Inferior parietal cortex (tissue), 1 donor: Measurements from ENCODE around the gene GAPT.
A peak's percentile ranks its signal among the peaks of the same experiment; 100 is the strongest.

Experiments used
- DNase-seq: peaks from one replicate; pipeline ENCODE4 v3.0.0-alpha.2; 2016; ENCODE audit errors: extremely low spot score

GAPT gene

GRCh38 chr5:58460732-58461286, 30.4 kb upstream of the GAPT start:
- DNase-seq, result peak; percentile 98

DNA sequence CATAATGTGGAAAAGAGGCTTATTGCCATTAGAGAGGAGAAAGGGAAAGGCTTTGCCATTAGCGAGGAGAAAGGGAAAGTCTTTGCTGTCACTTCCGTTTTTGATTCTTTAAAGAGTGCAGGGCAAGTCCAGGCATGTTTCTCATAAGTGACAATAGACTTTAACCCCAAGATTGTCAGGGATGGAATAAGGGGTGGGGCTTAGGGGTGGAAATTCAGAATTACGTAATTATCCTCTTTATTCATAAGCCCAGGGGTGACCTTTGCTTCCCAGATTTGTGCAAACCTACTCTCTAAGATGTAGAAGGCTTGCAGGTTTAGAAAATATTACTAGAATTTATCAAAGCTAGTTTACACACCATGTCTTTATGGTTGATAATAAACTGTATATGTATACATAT, 29.1 kb upstream of the GAPT start:
- DNase-seq, result peak; percentile 26

DNA sequence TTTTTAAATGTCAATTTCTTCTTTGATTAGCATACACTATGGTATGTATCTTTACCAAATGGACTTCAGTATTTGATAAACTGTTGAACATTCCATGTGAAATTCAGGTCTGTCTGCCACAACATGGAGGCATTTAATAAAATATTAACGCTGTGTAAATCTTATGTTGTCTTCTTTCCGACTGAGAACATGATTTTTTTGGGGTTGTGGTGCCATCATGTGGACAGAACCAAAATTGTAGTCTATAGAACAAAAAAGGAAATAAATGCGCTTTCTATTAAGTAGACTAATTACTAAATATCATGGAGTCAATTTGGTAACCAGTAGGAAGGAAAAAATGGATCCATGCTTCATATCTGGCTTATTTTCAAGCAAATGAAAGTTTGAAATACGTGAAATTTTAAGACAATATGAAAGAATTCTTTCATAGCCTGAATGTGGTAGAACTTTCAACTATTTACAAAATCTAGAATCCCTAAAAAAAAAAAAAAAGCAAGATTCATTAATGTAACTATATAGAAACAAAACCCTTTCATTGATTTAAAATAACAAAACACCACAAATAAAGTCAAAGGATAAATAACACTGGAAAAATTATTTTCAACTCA, 28.5 kb upstream of the GAPT start:
- peak; percentile 82 for DNase-seq

DNA sequence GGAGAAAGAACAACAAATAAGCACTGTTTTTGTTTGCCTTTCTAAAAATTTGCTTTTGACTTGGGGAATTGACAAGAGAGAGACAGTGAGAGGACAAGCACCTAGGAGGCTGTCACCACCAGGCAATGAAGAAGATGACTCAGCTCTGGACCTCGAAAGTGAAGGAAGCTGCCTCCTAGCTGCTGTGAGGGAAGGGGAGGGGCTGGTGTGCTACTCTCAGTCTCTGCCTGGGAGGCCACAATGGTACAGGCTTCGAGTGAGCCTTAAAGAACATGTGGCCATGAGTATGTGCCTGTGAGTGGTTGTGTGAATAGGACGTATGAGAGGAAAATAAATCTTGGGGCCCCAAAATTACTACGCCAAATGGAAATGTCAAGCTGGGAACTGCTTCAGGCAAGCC, 24.3 kb upstream of the GAPT start:
- no peak for DNase-seq

- no peak for DNase-seq
Observed at GRCh38 chr5:58469896-58470295, 21.3 kb upstream of the GAPT start.

DNA sequence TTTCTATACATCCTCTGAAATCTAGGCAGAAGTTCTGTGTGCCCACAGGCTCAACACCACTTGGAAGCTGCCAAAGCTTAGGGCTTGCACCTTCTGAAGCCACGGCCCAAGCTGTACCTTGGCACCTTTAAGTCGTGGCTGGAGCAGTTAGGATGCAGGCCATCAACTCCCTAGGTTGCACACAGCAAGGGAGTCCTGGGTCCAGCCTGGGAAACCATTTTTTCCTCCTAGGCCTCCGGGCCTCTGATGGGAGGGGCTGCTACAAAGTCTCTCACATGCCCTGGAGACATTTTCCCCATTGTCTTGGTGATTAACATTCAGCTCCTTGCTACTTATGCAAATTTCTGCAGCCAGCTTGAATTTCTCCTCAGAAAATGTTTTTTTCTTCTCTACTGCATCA, 15.8 kb upstream of the GAPT start:
- DNase-seq, result no peak

- DNase-seq, result no peak
Observed at GRCh38 chr5:58477760-58478376, 13.4 kb upstream of the GAPT start.

GRCh38 chr5:58481066-58481676, 10.1 kb upstream of the GAPT start:
- no peak for DNase-seq

DNA sequence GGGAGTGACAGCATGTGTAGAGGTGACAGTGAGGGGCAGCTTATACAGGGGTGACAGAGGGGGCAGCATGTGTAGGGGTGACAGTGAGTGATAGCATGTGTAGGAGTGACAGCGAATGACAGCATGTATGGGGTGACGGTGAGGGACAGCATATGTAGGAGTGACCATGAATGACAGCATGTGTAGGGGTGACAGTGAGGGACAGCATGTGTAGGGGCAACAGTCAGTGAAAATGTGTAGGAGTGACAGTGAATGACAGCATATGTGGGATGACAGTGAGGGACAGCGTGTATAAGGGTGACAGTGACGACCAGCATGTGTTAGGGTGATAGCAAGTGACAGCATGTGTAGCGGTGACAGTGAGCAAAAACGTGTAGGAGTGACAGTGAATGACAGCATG, 9.4 kb upstream of the GAPT start:
- no peak for DNase-seq

DNA sequence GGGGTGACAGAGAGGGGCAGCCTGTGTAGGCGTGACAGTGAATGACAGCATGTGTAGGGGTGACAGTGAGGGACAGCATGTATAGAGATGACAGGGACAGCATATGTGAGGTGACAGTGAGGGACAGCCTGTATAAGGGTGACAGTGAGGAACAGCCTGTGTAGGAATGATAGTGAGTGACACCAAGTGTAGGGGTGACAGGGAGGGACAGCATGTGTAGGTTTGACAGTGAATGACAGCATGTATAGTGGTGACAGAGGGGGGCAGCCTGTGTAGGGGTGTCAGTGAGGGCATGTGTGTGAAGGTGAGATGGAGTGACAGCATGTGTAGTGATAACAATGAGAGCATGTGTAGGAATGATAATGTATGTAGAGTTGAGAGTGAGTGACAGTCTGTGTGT, 8.7 kb upstream of the GAPT start:
- DNase-seq, result no peak

GRCh38 chr5:58484505-58484904, 6.7 kb upstream of the GAPT start:
- no peak for DNase-seq

DNA sequence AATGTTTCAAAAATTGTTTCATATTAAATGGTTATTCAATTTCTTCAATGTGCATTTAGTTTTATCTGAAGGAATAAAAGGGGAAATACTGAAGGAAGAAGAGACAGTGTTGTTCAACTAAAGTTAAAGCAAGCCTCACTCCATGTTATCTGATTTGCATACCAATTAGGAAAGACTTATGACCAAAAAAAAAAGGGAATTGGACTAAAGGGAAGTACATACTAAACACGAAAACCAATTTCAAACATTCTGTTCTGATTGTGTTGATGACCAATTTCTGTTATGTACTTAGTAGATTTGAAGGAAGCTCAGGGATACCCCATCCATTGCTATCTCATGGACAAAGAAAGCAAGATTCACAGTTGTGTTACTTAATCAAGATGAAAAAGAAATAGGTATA, 4.9 kb upstream of the GAPT start:
- DNase-seq, result no peak

- no peak for DNase-seq
Observed at GRCh38 chr5:58490402-58491050, 709 bp upstream of the GAPT start.

DNA sequence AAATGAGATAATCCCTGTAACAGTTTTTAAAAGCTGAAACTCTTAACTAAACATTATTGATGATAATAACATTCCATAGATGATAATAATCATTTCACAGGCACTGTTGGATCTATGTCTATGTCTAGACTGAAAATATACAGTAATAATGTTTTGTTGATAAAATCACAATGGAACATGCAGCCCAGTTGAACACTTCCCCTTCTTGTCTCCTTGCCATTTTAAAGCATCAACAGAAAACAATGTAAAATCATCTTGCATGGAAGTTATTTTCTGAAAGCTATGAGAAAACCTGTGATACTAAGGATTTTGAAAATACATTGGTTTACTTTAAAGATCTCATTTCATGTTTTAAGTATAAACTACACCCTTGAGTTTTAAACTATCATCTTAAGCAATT, 1.9 kb downstream of the GAPT start:
- DNase-seq, result no peak

- no peak for DNase-seq
Observed at GRCh38 chr5:58496488-58496887, 5.3 kb downstream of the GAPT start.

DNA sequence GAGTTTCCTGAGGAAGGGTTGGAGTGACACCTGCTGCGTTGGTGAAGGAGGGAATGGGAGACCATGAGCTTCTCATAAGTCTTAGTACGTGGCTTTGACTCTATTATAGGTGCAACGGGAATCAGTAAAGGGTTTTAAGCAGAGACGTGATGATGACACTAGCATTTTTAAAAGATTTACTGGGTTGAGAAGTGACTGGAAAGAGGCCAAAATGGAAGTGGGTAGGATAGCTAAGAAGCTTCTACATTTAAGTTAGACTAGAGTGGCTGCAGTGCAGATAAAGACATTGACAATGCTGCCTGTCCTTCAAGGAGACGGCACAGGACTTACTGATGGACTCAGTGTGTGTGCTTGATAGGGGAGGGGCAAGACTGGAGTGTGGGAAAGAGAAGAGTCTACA, 6.2 kb downstream of the GAPT start:
- no peak for DNase-seq

DNA sequence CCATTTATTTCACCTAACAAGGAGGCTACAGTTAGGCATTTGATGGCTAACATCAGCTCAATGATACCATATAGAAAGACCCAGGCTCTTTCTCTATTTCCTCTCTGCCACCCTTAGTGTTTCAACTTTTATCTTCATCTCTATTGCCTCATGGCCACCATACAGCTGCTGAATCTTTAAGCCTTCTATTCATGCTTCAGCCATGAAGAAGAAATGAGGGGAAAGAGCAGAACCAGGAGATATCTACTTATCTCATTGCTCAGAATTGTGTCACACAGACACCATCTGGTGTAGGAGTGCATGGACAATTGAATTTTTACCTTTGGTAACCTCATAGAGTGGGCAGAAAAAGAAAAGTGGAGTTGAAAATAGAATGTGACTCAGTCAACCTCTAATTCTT, 6.7 kb downstream of the GAPT start:
- DNase-seq, result no peak

DNA sequence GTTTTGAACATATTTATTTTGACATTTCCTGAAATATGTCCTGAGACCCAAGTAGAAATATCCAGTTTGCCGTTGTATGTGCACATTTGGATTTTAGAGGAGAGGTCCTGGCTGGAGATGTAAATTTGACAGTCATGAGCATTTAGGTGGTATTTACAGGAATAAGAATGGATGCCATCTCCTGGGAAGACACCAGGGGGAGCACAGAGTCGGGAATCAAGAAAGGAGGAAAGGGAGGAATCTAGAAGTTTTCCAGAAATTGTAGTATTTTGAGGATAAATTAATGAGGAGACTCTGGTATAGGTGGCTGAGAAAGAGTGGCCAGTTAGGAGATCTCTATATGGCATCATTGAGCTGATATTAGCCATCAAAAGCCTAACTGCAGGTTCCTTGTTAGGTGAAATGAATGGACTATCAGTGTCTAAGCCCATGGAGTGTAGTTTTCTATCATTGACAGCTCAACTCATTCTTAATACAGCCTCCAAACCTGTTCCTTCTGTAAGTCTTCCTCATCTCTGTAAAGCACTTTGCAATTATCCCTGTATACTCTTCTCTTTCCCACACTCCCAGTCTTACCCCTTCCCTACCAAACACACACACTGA, 7.2 kb downstream of the GAPT start:
- DNase-seq, result peak; percentile 65

- DNase-seq, result no peak
Observed at GRCh38 chr5:58499231-58499630, 8.0 kb downstream of the GAPT start.

GRCh38 chr5:58499941-58500340, 8.7 kb downstream of the GAPT start:
- no peak for DNase-seq

DNA sequence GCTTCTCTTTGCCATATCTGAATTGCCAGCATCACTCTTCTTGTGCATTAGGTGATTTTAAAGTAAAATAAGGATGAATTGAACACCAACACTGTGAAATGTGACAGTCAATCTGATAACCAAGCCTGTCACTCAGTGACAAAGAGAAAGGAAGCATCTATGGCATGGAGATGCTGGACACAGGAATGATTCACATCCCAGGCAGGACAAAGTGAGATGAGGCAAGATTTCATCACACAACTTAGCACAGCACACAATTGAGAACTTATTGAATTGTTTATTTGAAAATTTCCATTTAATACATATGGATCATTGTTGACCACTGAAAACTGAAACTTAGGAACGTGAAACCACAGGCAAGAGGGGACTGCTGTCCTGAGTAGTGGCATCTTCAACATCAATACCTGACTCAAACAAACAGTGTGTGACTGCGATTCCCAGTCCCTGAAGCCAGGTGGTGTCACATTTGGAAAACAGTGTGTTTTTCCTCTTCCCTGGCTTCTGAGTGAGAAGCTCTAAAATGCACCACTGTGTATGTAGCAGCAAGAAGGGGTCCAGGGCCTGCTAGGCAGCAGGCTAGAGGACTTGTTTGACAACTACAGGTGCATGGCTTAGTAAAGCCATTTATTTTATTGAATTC, 10.7 kb downstream of the GAPT start:
- no peak for DNase-seq
